Liver (tissue), 3 donors: Measurements from ENCODE around the gene ZNF599.
A peak's percentile ranks its signal among the peaks of the same experiment; 100 is the strongest.

Experiments used
- FOXA1 ChIP-seq: IDR thresholded peaks from 2 replicates; pipeline ENCODE4 v1.6.1; 2016; ENCODE audit warnings: antibody characterized with exemption
- GABPA ChIP-seq, 2 donors: IDR thresholded peaks in 1 of 2; conservative IDR thresholded peaks in 1 of 2; 2 replicates each; pipeline ENCODE4 v1.6.1; 2016; ENCODE audit warnings: antibody characterized with exemption in 2 of 2, mild to moderate bottlenecking in 1 of 2, moderate library complexity in 1 of 2
- HNF4G ChIP-seq: IDR thresholded peaks from 2 replicates; pipeline ENCODE4 v1.6.1; 2016; ENCODE audit warnings: antibody characterized with exemption
- RAD21 ChIP-seq, 2 donors: IDR thresholded peaks; 2 replicates each; pipeline ENCODE4 v1.6.1; 2016; ENCODE audit warnings: antibody characterized with exemption in 2 of 2, mild to moderate bottlenecking in 2 of 2
- SP1 ChIP-seq: IDR thresholded peaks from 2 replicates; pipeline ENCODE4 v1.6.1; 2018; ENCODE audit warnings: antibody characterized with exemption, mild to moderate bottlenecking
- TAF1 ChIP-seq: conservative IDR thresholded peaks from 2 replicates; pipeline ENCODE4 v1.6.1; 2016; ENCODE audit warnings: antibody characterized with exemption, mild to moderate bottlenecking
- ZBTB33 ChIP-seq: IDR thresholded peaks from 2 replicates; pipeline ENCODE4 v1.6.1; 2016; ENCODE audit warnings: antibody characterized with exemption
- TF ChIP-seq, protein P1 (sequence below): fragments of 150-350 bp; IDR thresholded peaks from 2 replicates; pipeline ENCODE4 v1.5.1; 2017; ENCODE audit warnings: improper control_type of control experiment, low read depth, low read length; ENCODE audit not compliant: missing input control
- TF ChIP-seq, protein P2 (sequence below): IDR thresholded peaks from 2 replicates; pipeline ENCODE4 v1.6.1; 2016; ENCODE audit warnings: antibody characterized with exemption, mild to moderate bottlenecking
- TF ChIP-seq, protein P3 (sequence below): IDR thresholded peaks from 2 replicates; pipeline ENCODE4 v1.6.1; 2016; ENCODE audit warnings: antibody characterized with exemption
- donor health status: healthy.
- donor health status: healthy.

- TF ChIP-seq SP1 = peak; percentile 71
- TF ChIP-seq, protein P1, sequence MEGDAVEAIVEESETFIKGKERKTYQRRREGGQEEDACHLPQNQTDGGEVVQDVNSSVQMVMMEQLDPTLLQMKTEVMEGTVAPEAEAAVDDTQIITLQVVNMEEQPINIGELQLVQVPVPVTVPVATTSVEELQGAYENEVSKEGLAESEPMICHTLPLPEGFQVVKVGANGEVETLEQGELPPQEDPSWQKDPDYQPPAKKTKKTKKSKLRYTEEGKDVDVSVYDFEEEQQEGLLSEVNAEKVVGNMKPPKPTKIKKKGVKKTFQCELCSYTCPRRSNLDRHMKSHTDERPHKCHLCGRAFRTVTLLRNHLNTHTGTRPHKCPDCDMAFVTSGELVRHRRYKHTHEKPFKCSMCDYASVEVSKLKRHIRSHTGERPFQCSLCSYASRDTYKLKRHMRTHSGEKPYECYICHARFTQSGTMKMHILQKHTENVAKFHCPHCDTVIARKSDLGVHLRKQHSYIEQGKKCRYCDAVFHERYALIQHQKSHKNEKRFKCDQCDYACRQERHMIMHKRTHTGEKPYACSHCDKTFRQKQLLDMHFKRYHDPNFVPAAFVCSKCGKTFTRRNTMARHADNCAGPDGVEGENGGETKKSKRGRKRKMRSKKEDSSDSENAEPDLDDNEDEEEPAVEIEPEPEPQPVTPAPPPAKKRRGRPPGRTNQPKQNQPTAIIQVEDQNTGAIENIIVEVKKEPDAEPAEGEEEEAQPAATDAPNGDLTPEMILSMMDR = no peak
- TF ChIP-seq GABPA (IDR thresholded peaks at IDR 0.05 in 1 of 2, conservative IDR thresholded peaks at IDR 0.05 in 1 of 2) = peak; percentile 88 to 98
- TF ChIP-seq, protein P2, sequence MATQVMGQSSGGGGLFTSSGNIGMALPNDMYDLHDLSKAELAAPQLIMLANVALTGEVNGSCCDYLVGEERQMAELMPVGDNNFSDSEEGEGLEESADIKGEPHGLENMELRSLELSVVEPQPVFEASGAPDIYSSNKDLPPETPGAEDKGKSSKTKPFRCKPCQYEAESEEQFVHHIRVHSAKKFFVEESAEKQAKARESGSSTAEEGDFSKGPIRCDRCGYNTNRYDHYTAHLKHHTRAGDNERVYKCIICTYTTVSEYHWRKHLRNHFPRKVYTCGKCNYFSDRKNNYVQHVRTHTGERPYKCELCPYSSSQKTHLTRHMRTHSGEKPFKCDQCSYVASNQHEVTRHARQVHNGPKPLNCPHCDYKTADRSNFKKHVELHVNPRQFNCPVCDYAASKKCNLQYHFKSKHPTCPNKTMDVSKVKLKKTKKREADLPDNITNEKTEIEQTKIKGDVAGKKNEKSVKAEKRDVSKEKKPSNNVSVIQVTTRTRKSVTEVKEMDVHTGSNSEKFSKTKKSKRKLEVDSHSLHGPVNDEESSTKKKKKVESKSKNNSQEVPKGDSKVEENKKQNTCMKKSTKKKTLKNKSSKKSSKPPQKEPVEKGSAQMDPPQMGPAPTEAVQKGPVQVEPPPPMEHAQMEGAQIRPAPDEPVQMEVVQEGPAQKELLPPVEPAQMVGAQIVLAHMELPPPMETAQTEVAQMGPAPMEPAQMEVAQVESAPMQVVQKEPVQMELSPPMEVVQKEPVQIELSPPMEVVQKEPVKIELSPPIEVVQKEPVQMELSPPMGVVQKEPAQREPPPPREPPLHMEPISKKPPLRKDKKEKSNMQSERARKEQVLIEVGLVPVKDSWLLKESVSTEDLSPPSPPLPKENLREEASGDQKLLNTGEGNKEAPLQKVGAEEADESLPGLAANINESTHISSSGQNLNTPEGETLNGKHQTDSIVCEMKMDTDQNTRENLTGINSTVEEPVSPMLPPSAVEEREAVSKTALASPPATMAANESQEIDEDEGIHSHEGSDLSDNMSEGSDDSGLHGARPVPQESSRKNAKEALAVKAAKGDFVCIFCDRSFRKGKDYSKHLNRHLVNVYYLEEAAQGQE = peak; percentile 30
- TF ChIP-seq FOXA1 = no peak
- TF ChIP-seq RAD21 (IDR thresholded peaks at IDR 0.05) = peak in 1 of 2 donors; percentile 40
- TF ChIP-seq, protein P3, sequence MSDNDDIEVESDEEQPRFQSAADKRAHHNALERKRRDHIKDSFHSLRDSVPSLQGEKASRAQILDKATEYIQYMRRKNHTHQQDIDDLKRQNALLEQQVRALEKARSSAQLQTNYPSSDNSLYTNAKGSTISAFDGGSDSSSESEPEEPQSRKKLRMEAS = peak; percentile 58
- TF ChIP-seq ZBTB33 = peak; percentile 92
- TF ChIP-seq TAF1 = no peak
- TF ChIP-seq HNF4G = no peak
These were observed at the start of gene ZNF599 for GRCh38 chr19:34772697-34773554.
